Neuron (in vitro differentiated cells): ENCODE data around the gene MADD.

Experiments used
- H2AFZ ChIP-seq: one replicate; pipeline ENCODE4 v1.6.1; 2013; ENCODE audit warnings: low read depth, mild to moderate bottlenecking, inconsistent platforms, low read length, moderate library complexity
- H3K27me3 ChIP-seq: one replicate; pipeline ENCODE4 v1.6.1; 2013; ENCODE audit warnings: low read length; ENCODE audit not compliant: insufficient read depth
- H3K36me3 ChIP-seq: one replicate; pipeline ENCODE4 v1.6.1; 2013; ENCODE audit warnings: low read length; ENCODE audit not compliant: insufficient read depth
- H3K4me1 ChIP-seq: one replicate; pipeline ENCODE4 v1.6.1; 2013; ENCODE audit warnings: low read length; ENCODE audit not compliant: insufficient read depth
- H3K4me3 ChIP-seq: 2 replicates; pipeline ENCODE4 v1.5.1; 2013; ENCODE audit warnings: mild to moderate bottlenecking, low read length, moderate library complexity
- H3K9me3 ChIP-seq: one replicate; pipeline ENCODE4 v1.6.1; 2013; ENCODE audit warnings: low read length

Gene MADD

DNA sequence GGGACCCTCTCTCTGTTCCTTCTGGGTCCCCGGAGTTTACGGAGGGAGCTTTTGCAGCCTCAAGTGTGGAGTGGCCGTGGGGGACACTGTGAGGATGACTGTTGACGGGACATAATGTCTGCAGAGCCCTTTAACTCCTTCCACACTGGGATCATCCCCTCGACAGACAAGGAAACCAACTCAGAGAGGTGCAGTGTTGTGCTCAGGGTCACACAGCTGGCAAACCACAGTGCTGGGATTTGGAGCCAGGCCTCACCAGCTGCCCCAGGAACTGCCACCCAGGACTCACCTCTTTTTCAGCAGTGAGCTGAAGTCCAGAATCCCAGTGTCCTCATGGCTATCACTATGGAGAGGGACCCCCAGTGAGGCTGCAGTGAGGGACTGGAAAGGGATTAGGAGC is 77.2 kb downstream of the MADD start:
- Histone ChIP-seq H3K9me3 (no peaks in the 10 kb centered on the region), H2AFZ (no peak overlapping the region)

GRCh38 chr11:47348131-47348802 is 78.3 kb downstream of the MADD start:
- H3K36me3 ChIP-seq, result no peaks in the 10 kb centered on the region
- H3K27me3 ChIP-seq, result peaks cover 5% of the 10 kb centered on the region

More for the DNA sequence above, 77.2 kb downstream of the MADD start:
- no peaks in the 10 kb centered on the region for H3K36me3 ChIP-seq
- no peak overlapping the region for H3K4me3 ChIP-seq
- H3K4me1 ChIP-seq, result peaks cover 3% of the 10 kb centered on the region
- peaks cover 5% of the 10 kb centered on the region for H3K27me3 ChIP-seq

GRCh38 chr11:47348859-47349258 is 78.9 kb downstream of the MADD start:
- H3K4me3 ChIP-seq, result no peak overlapping the region
- no peaks in the 10 kb centered on the region for H3K36me3 ChIP-seq
- H3K4me1 ChIP-seq, result peaks cover 3% of the 10 kb centered on the region
- no peak overlapping the region for H2AFZ ChIP-seq
- H3K27me3 ChIP-seq, result peaks cover 5% of the 10 kb centered on the region
- no peaks in the 10 kb centered on the region for H3K9me3 ChIP-seq

More at GRCh38 chr11:47348131-47348802, 78.3 kb downstream of the MADD start:
- no peaks in the 10 kb centered on the region for H3K9me3 ChIP-seq
- no peak overlapping the region for H2AFZ ChIP-seq
- peaks cover 3% of the 10 kb centered on the region for H3K4me1 ChIP-seq
- H3K4me3 ChIP-seq, result no peak overlapping the region

DNA sequence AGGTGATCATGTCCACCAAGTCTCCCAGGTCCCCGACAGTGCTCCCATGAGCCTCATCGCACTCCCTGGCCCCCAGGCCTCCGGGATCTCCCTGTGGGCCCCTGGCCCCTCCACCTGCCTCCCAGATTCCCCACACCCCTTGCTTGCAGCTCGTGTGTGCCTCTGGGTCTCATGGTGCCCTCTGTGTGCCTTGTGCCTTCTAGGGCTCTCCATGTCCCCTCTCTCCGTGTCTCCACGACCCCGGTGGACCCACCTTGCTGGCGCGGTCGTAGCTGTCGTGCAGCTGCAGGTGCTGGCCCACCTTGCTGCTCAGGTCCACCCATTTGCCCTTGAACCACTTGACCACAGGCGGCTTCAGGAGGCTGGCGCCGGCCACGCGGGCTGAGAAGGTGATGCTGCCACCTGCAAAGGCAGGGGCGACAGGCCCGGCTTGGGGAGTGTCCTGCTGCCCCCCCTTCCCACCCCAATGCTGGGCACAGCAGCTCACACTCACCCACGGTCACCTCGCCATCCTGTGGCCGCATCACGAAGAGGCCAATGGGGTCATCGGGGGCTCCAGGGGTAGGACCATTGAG is 79.7 kb downstream of the MADD start:
- no peaks in the 10 kb centered on the region for H3K36me3 ChIP-seq

DNA sequence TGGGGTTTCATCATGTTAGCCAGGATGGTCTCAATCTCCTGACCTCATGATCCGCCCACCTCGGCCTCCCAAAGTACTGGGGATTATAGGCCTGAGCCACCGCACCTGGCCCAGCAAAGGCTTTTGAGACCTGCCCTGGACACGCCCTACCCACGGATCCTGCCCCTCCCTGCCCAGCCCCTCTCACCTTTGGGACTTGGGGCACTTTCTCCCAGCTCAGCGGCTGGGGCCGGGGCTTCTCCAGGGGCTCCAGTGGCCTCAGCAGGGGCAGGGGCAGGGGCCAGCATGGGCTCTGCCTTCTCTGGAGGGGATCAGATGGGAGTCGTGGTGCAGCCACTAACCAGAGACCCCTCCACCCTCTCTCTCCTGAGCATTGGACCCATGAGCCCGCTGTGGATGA is 80.4 kb downstream of the MADD start:
- no peaks in the 10 kb centered on the region for H3K36me3 ChIP-seq
- no peaks in the 10 kb centered on the region for H3K9me3 ChIP-seq
- no peak overlapping the region for H3K4me3 ChIP-seq
- peaks cover 5% of the 10 kb centered on the region for H3K27me3 ChIP-seq
- H3K4me1 ChIP-seq, result no peaks in the 10 kb centered on the region
- no peak overlapping the region for H2AFZ ChIP-seq

More for the DNA sequence above, 79.7 kb downstream of the MADD start:
- H3K9me3 ChIP-seq, result no peaks in the 10 kb centered on the region
- peaks cover 3% of the 10 kb centered on the region for H3K4me1 ChIP-seq
- no peak overlapping the region for H3K4me3 ChIP-seq
- peaks cover 5% of the 10 kb centered on the region for H3K27me3 ChIP-seq
- no peak overlapping the region for H2AFZ ChIP-seq

GRCh38 chr11:47351156-47352126 is 81.5 kb downstream of the MADD start:
- Histone ChIP-seq H3K4me3 (no peak overlapping the region), H3K4me1 (no peaks in the 10 kb centered on the region), H3K36me3 (no peaks in the 10 kb centered on the region), H3K27me3 (peaks cover 2% of the 10 kb centered on the region), H2AFZ (no peak overlapping the region), H3K9me3 (no peaks in the 10 kb centered on the region)

DNA sequence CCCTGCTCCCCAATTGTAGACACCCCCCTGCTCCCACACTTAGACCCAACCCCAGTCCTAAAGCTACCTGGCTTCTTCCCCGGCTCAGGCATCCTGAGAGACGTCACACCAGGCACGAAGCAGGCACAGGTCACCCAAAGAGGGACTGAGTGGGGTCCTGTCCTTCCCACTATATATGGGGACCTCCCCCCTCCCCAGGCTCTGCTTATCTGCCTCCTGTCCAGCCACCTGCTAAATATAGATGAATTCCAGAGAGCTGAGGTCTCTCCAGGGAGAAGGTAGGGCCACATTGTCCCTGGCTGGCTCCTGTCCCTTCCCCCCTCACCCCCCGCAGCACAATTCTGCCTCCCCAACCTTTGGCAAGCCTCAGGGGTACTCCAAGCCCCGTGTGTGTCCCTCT is 82.6 kb downstream of the MADD start, which contains the start of gene MYBPC3:
TSS of gene MYBPC3 (minus strand) at position 147 of the 400 bp plus-strand sequence. CDS start at position 92, 55 bp downstream.
- Histone ChIP-seq H3K27me3 (no peaks in the 10 kb centered on the region), H3K4me1 (no peaks in the 10 kb centered on the region), H2AFZ (no peak within 1 kb of the TSS)

GRCh38 chr11:47353978-47354774 is 84.2 kb downstream of the MADD start:
- H2AFZ ChIP-seq, result no peak overlapping the region
- H3K9me3 ChIP-seq, result no peaks in the 10 kb centered on the region
- H3K4me3 ChIP-seq, result no peak overlapping the region
- no peaks in the 10 kb centered on the region for H3K4me1 ChIP-seq
- H3K27me3 ChIP-seq, result no peaks in the 10 kb centered on the region
- H3K36me3 ChIP-seq, result no peaks in the 10 kb centered on the region

More for the DNA sequence above, 82.6 kb downstream of the MADD start, which contains the start of gene MYBPC3:
- Histone ChIP-seq H3K9me3 (no peaks in the 10 kb centered on the region), H3K4me3 (no peak within 1 kb of the TSS), H3K36me3 (no peaks in the 10 kb centered on the region)

GRCh38 chr11:47354913-47355282 is 85.0 kb downstream of the MADD start:
- Histone ChIP-seq H2AFZ (no peak overlapping the region), H3K4me3 (no peak overlapping the region)

GRCh38 chr11:47355283-47356128 is 85.6 kb downstream of the MADD start:
- H2AFZ ChIP-seq, result no peak overlapping the region
- H3K9me3 ChIP-seq, result no peaks in the 10 kb centered on the region
- no peaks in the 10 kb centered on the region for H3K36me3 ChIP-seq

More at GRCh38 chr11:47354913-47355282, 85.0 kb downstream of the MADD start:
- Histone ChIP-seq H3K36me3 (no peaks in the 10 kb centered on the region), H3K4me1 (no peaks in the 10 kb centered on the region), H3K27me3 (no peaks in the 10 kb centered on the region), H3K9me3 (no peaks in the 10 kb centered on the region)

GRCh38 chr11:47356129-47356997 is 86.4 kb downstream of the MADD start:
- H3K9me3 ChIP-seq, result no peaks in the 10 kb centered on the region
- H3K27me3 ChIP-seq, result no peaks in the 10 kb centered on the region
- no peak overlapping the region for H3K4me3 ChIP-seq
- no peaks in the 10 kb centered on the region for H3K4me1 ChIP-seq
- no peak overlapping the region for H2AFZ ChIP-seq
- no peaks in the 10 kb centered on the region for H3K36me3 ChIP-seq

More at GRCh38 chr11:47355283-47356128, 85.6 kb downstream of the MADD start:
- no peak overlapping the region for H3K4me3 ChIP-seq
- no peaks in the 10 kb centered on the region for H3K27me3 ChIP-seq
- H3K4me1 ChIP-seq, result no peaks in the 10 kb centered on the region
